ENCODE results near the gene TBC1D5.
"Not testable (repeated sequence)": the region's sequence is repeated elsewhere in the genome, so short reads cannot be mapped to it uniquely, and the experiment has no call there.

TBC1D5 gene

GRCh38 chr3:17705991-17706390 is 36.4 kb downstream of the TBC1D5 start:
- not testable (repeated sequence) for DNase-seq

GRCh38 chr3:17699815-17700214 is 42.6 kb downstream of the TBC1D5 start:
- not testable (repeated sequence) for DNase-seq

DNA sequence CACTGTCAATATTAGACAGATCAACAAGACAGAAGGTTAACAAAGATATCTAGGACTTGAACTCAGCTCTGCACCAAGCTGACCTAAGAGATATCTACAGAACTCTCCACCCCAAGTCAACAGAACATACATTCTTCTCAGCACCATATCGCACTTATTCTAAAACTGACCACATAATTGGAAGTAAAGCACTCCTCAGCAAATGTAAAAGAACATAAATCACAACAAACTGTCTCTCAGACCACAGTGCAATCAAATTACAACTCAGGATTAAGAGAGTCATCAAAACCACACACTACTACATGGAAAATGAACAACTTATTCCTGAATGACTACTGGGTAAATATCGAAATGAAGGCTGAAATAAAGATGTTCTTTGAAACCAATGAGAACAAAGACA is 46.8 kb downstream of the TBC1D5 start:
- DNase-seq: not testable (repeated sequence)

DNA sequence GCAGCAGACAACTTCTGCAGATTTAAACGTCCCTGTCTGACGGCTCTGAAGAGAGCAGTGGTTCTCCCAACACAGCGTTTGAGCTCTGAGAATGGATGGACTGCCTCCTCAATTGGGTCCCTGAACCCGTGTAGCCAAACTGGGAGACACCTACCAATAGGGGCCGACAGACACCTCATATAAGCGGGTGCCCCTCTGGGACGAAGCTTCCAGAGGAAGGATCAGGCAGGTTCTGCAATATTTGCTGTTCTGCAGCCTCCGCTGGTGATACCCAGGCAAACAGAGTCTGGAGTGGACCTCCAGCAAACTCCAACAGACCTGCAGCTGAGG is 48.8 kb downstream of the TBC1D5 start:
- not testable (repeated sequence) for DNase-seq

- DNase-seq: not testable (repeated sequence)
Measured at GRCh38 chr3:17692846-17693669, 49.4 kb downstream of the TBC1D5 start.

- no peak for DNase-seq
Measured at GRCh38 chr3:17687566-17687965, 54.9 kb downstream of the TBC1D5 start.

DNA sequence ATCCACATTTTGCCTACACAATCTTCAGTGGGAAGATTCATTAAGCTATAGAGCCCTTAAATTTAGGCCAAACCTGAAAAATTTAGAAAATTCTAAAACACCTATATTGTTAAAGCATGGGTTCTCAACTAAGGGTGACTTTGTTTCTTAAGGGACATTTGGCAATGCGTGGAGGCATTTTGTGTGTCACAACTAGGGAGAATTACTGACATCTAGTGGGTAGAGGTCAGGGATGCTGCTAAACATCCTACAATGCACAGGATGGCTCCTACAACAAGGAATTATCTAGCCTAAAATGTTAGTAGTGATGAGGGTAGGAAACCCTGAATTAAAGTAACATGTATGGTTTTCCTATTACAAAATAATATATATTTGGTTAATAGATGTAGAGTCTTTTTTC is 55.8 kb downstream of the TBC1D5 start:
- no peak for DNase-seq

DNA sequence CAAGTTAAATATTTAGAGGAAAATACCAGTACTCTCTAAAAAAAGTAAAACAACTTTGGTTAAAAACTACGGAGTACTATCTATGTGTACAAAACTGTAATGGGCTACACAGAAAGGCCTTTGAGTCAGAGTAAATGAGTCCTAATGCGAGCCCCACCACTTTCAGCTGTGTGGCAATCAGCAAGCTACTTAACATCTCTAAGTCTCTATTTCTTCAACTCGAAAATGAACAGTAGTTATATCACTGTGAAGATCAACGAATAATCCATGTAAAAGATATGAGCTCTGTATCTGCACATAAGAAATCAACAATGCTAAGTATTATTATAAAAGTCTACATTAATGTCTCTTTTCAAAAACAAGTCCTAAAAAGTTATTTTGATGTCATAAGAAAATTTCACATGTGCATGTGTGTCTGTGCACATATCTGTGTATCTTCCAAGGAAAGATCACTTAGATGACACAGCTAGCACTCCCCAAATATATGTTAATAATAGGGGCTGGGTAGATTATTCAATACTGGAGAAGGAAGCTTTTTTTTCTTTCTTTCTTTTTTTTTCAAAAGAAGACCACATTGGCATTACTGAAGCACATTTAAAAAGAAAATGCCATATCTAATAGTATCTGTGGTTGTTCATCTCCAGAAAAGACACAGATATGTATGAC is 58.8 kb downstream of the TBC1D5 start:
- no peak for DNase-seq

GRCh38 chr3:17680530-17680929 is 61.9 kb downstream of the TBC1D5 start:
- DNase-seq: no peak

- no peak for DNase-seq
Measured at GRCh38 chr3:17678116-17678741, 64.2 kb downstream of the TBC1D5 start.

- no peak for DNase-seq
Measured at GRCh38 chr3:17674082-17674686, 68.2 kb downstream of the TBC1D5 start.

DNA sequence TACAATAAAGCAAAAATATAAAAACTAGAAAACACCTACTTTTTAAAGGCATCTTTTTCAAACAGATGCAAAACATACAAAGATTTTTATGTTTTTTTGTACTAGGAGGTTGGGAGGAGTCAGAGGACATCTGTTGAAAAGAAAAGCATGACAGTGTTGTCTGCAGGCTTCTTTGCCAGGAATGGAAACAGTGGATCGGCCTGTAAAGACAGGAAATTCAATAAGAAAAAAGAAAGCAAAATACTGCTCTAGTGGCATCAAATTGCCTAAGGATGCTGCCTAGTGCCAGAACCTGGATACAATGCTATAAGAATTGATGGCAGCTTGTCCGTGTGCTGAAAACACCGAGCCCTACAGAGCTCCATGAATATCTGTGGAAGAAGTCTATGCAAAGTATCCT is 69.9 kb downstream of the TBC1D5 start:
- DNase-seq: no peak

- DNase-seq: no peak
Measured at GRCh38 chr3:17670749-17671148, 71.7 kb downstream of the TBC1D5 start.

DNA sequence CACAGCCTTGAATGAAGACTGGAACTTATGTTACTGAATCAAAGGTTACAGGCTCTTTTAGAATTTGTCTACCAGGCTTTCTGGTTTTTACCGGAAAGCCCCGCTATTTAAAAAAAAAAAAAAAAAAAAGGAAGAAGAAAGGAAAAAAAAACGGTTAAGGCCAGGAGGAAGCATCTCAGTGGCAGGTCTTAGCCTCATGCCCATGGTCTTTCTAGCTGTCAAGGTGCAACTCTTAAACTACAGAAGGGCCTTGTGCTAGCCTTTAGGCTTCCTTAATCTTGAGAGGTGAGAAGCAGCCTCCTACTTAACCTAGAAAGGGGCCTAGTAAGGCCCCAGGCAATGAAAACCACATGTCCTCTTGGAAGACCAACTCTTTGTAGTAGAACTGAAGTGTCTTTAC is 77.5 kb downstream of the TBC1D5 start:
- DNase-seq: no peak

DNA sequence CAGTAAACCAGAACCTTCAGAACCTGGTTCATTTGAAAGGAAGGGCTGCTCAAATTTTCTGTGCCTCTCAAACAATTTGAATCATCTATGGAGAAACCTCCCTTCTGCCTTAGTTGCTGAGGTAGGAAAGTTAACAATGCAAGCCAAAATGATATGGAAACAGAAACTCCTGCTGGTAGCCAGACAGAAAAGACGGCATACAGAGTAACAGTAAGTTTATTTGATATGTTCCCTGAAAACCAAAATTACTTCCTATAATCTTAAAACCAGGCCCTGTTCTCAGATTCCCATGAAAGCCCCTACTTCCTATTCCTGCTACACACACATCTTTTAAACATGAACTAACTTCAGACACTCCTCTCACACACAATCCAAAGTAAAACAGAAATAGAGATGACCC is 86.2 kb downstream of the TBC1D5 start:
- no peak for DNase-seq

DNA sequence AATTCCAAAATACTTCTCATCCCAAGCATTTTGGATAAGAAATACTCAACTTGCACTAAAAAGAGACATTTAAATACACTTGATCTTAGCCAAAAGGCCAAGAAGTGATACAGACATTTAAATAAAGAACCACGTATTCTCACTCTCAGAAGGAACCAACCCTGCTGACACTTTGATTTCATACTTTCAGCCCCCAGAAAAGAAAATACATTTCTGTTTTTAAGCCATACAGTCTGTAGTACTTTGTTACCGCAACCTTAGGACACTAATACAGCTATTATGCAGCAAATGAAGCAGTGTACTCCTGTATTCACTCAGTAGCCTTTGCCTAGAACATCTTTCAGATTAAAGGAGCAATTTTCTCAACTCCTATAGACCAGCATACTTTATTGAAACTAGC is 86.7 kb downstream of the TBC1D5 start:
- DNase-seq: no peak

DNA sequence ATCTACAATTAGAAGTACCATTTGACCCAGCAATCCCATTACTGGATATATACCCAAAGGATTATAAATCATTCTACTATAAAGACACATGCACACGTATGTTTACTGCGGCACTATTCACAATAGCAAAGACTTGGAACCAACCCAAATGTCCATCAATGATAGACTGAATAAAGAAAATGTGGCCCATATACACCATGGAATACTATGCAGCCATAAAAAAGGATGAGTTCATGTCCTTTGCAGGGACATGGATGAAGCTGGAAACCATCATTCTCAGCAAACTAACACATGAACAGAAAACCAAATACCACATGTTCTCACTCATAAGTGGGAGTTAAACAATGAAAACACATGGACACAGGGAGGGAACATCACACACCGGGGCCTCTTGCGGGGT is 92.7 kb downstream of the TBC1D5 start:
- DNase-seq: not testable (repeated sequence)

GRCh38 chr3:17648630-17649355 is 93.6 kb downstream of the TBC1D5 start:
- DNase-seq: not testable (repeated sequence)

DNA sequence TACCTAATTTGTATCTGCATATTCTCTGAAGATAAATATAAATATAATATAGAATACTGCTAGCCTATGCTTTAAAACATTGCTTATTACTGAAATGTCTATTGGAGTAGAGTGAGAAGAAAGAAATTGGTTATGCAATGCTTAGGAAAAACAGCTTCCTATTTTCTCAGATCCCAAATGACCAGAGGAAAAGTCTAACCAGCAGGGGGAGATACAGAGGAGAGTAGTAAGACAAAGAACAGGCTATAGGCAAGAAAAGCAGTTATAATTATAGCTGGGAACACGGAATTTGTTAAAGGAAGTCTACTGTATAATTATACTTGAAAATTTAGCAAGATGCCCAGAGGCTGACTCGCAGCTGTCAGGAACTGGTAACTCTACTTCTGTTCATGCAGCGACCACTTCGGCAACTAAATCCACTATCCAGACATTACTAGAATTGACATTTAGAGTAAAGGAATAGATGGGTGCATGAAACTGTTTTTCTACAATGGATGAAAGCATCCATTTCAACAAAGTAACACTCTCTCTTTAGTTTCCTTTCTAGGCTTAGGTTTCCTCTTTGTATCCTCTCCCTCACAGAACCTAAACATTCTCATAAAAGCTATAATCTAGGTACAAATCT is 97.2 kb downstream of the TBC1D5 start:
- DNase-seq: no peak

GRCh38 chr3:17643691-17644090 is 98.7 kb downstream of the TBC1D5 start:
- DNase-seq: no peak

- no peak for DNase-seq
Measured at GRCh38 chr3:17642474-17642873, 100.0 kb downstream of the TBC1D5 start.

DNA sequence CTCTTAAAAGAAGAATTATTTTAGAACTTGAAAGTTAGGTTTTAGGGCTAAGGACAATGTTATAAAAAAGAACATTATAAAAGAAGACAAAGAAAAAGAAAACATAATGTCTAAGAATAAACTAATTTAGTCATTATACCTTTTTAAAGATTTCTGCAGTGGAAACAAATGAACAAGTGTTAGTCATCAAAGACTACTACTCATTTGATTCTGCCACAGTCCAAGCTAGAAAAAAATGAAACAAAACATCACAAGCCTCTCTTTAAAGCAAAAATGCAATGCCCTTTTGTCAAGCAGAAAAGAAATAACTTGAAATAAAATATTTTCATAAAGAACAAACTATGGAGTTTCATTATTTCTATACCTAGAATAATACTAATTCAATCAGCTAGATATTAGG is 102.0 kb downstream of the TBC1D5 start:
- DNase-seq: no peak

All from effector CD8-positive, alpha-beta T cell (primary cell).